GM19455 (cell line): Measurements from ENCODE around the gene ADCY2.

Source experiments
- ATAC-seq: cut with Tn5 transposase; IDR thresholded peaks from one replicate; pipeline ENCODE4 v1.9.1; 2021; ENCODE audit not compliant: unreplicated experiment

ADCY2 gene

DNA sequence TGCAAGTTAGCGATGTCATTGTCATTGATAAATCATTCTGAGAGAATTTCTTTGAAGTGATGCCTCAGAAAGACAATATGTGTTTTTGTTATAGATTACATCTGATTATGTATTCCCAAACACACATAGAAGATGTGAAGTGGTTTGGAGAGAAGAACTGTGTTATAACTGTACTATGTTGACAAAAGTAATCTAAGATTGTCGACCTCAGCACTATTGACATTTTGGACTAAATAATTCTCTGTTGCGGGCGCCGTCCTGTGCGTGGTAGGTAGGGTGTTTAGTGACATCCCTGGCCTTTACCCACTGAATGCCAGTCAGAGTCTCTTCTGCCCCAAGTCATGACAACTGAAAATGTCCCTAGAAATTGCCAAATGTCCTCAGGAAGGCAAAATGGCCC is 377.2 kb downstream of the ADCY2 start:
- no peak for ATAC-seq

DNA sequence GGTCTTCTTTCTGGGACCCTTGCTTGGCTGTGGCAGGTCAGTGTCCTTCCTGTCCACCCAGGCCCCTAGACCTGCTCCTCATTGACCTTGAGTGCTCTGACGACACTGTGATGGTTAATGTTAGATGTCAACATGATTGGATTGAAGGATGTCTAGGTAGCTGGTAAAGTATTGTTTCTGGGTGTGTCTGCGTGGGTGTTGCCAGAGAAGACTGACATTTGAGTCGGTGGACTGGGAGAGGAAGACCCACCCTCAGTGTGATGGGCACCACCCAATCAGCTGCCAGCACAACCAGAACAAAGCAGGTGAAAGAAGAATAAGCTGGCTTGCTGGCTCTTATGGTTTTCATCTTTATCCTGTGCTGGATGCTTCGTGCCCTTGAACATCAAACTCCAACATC is 380.5 kb downstream of the ADCY2 start:
- ATAC-seq: no peak

DNA sequence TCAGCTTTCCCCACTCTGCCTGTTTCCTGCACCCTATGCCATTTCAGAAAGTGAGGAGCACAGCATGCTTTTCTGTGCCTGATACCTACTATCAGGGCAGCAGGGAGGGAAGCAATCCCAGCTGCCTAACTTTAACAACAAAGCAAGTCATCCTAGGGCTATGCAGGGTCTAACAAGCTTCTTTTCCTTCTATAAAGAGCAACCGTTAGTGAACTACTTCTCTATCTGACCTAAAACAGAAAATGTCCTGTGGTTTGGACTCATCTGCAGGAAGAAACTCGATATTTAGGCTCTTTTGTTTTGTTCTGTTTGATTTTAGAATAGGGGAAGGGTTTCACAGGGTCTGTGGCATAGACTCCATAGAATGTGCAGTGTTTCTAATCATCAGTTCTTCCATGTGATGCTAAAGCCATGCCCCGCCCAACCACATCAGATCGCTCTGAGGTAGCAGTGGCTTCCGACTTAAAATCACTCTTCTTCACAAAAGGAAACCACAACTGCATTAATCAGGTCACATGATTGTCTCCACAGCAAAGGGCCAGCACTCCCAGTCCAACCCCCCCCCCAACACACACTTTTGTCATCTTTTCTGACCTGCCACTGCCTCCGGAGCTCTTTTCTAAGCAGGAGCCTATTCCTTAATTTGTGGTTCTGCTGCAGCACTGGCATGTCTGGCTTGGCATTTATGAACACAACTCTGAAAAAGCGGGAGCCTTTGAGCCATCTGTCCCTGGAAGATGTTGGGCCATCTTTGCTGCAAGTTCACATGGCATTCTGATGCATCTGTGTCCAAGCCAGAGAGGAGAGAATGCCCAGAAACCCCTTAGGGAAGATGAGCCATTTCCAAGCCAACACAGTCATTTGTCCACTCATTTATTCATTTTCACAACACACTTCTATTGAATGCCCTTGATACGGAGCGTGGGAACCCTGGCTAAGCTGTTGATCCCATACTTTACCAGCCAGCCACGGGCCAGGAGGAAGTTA is 383.4 kb downstream of the ADCY2 start:
- ATAC-seq: no peak

DNA sequence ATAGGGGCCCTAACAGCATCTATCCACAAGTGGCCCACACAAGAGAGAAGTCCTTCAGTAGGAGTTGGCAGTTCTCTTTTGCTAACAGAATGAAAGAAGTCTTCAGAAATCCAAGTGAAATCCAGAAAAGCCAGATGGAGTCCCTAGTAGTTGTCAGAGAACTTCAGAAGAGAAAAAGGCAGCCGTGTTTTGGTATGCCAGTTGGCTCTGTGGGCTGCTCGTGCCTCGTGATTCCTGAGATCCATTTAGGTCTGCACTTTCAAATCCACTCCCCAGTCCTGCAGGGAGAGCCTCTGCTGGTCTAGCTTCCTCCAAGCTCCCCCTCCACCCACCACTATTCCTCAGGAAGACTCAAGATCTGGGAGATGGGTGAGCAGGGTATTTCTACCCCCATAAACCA is 386.0 kb downstream of the ADCY2 start:
- ATAC-seq: no peak

DNA sequence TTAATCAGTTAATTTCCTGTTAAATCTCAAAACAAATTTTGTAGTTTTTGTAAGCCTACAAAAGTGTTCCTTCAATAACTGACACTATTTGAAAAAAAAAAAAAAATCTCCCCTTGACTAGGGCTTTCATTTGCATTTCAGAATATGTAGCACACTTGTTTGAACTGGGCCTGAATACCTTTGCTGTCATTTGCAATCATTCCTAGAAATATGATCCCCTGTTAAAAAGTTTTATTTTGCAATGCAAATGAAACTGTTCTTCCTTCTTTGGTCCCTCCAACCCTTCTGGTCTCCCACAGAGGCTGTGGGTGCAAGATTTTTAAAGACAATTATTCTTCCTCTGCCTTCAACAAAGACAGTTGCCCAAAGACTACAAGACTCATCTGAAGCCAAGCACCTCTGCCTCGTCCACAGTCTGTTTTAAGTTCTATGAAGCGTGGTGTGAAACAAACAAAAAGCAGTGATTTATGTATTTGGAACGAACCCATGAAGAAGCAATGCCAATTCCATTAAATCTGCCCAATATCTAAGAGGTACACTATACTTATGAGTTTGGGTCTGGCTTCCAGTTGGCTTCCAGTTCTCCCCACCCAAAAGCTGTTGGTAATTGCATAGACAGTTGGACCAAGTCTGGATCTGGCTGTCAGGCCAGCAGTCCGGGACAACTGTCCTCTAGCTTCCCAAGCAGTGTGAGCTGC is 388.9 kb downstream of the ADCY2 start:
- ATAC-seq: no peak

DNA sequence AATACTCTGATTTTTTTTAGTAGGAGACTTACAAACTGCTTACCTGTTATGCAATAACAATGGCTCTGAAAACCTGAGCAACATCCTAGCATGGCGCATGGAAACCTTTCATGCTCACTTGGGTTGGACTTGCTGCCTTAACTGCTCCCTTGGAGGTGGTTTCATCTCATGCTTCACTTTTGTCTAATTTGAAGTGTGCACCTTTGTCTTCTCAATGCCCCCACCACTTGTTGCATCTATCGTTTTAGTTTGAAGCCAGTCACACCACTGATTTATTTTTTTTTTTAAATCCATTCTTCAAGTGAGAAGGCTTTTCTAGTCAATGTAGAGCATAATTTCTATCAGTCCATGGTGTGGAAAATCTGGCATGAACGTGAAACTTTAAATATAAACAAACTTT is 391.8 kb downstream of the ADCY2 start:
- ATAC-seq: no peak

DNA sequence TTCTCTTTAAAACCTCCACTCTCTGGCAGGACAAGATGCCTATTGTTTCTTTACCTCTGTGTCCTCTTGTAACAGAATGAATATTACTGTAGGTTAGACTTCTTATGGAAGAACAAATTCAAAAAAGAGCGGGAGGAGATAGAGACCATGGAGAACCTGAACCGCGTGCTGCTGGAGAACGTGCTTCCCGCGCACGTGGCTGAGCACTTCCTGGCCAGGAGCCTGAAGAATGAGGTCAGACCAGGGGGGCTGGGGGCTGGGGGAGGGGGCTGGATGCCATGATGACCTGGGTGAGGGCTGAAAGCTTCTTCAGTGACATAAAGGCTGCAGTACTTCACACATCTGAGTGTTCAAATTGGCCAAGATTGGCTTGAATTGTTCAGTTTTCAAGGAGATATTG is 393.6 kb downstream of the ADCY2 start:
- no peak for ATAC-seq

DNA sequence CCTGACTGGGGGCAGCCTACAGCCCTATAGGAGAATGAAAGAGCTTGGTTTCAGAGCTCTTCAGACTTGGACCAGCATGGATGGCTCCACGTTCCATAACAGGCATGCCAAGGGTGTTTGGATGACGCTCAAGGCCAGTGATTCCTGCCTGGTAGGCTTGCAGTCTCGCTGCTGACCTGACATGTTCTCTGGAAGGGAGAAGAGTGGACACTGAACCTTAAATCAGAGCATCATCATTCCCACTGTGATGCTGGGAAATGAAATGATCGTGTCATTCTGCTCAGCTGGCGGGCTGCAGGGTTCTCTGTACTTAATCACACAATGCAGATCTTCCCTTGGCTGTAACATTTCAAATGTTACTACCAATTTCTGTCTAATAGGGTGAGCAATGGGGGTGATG is 398.0 kb downstream of the ADCY2 start:
- no peak for ATAC-seq

DNA sequence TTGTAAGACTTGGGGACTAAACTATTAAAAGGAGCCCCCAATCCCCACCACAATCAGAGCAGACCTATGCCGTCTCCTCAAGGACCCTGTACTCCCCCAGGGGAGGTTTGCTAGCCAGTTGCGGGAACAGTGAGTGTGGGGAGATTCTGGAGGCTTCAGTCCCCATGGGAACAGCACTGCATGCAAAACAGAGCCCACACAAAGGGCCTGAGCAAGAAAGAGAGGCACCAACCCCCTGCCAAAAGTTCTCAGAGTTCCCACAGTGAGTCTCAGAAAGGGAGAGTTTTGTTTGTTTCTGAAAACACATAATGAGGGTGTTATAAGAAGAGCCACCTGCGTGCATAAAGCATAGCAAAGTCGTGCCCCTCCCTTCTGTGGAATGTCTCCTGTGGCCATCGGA is 398.4 kb downstream of the ADCY2 start:
- ATAC-seq: peak; percentile 65

DNA sequence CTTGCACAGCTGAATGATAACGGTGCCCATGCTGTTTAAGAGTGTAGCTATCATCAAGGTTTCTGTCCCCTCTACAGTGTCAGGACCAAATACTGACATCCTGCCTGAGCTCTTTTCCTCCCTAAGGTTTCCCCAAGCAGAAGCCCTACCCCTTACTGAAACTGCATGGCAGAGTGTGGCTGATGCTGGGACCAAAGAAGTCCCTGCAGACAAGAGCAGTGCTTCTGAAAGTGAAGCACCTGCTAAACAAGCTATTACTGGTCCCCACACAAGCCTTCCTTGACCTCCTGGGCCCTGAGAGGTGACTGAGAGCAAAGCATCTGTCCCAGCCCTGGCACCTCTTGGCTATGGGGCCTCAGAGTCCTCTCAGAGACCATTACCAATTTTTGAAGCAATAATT is 398.9 kb downstream of the ADCY2 start:
- ATAC-seq: peak; percentile 43

DNA sequence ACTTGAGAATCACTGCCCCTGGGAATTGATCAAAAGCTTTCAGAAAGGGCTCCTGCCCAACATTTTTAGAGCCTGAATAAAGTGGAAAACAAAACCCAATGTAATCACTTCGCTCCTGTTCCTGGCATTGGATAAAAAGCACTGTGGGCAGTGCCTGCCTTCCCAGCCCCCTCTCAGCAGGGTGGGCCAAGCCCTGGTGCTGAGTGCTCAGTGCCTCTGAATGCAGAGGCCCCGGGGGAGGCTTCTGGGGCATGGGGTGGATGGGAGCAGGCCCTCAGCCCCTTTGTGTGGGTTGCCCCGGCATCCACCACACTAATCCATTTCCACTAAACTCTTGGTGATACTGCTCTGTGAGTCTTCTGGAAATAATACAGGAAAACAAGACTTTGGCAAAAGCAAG is 399.4 kb downstream of the ADCY2 start:
- ATAC-seq: no peak

DNA sequence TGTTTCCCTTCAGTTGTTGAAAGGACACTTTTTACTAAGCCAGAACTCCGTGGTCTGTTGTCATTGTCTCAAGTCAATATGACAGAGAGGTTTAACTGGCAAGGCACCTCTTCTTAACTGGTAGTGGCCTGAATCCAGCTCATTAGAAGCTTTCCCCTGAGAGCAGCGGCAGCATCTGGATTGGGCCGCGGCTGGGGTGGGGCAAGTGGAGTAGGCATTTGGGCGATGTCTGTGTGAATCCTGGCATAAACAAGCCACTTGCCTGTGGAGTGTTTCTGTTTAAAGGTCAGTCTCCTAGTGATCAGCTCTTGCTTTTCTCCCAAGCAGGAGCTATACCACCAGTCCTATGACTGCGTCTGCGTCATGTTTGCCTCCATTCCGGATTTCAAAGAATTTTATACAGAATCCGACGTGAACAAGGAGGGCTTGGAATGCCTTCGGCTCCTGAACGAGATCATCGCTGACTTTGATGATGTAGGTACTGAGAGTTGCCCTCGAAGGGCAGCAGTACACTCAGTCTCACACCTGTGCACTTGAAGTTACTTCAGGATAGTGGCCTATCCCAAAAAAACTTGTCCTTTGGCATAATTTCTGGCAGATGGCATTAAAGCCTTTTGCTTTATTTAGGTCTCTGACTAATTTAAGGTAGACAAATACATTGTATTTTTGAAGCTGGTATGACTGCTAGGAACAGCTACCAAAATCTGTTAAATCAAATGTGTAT is 406.1 kb downstream of the ADCY2 start:
- ATAC-seq: no peak

DNA sequence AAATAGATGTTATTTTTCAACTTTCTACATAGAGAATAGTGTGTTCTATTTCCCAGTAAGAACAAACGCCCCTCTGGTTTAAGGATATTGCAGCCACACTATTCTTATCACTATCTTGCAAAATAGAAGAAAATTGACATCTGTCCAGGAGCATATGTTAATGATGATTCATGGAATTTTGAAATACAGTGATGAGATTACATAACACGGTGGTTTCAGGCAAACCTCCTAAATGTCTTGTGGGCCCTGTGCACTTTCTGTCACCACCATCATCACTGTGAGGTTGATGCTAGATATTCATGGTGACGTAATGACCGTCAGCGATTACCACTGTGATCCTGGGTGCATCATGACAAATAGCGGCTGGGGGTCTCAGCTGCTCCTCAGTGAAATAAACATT is 406.9 kb downstream of the ADCY2 start:
- ATAC-seq: no peak

DNA sequence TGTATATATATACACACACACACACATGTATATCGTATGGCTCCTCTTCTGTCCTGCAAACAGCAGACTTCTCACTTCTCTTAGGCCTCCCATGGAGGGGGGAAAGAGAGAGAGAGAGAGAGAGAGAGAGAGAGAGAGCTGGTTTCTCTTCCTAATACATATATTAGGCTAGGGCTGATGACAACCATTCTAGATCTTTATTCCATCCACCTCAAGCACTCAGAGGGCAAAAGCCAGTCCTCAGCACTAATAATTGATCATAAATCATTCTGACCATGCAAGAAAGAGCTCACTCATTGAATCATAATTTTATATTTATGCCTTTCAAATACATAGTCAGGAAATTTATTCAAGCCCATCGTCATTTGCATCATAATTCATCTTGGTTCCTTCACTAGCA is 408.0 kb downstream of the ADCY2 start:
- ATAC-seq: no peak

DNA sequence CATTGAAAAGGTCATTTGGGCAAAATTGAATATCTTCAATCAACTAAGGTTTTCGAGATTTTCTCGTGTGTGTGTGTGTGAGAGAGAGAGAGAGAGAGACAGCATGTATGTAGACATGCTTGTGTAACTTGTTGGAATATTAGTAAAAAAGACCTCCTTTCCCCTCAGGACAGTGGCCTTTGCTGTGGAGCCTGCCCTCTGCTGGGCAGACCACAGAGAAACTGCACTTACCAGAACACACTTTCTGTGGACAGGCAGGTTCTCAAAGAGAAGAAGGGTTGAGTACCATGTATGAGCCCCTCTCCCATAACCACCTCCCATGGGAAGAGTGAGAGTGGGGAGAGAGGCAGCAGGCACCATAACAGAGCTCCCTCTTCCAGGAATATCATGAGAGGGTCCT is 409.4 kb downstream of the ADCY2 start:
- ATAC-seq: no peak

DNA sequence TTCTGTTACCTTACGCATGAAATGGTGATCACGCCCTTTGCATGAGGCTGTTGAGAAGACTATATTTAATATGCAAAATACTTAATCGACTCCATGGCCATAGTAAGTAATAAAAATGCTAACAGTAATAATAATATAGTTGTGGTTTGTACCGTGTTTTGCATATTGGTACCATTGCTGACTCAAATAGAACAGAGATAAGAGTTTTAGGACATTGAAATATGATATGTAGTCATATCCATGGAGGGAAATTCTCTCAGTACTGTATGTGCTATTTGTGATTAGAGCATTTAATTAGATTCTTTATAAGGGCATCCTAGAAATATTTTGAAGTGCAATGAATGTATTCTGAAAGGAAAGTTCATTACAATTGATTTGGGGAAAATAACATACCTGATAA is 413.1 kb downstream of the ADCY2 start:
- ATAC-seq: no peak

DNA sequence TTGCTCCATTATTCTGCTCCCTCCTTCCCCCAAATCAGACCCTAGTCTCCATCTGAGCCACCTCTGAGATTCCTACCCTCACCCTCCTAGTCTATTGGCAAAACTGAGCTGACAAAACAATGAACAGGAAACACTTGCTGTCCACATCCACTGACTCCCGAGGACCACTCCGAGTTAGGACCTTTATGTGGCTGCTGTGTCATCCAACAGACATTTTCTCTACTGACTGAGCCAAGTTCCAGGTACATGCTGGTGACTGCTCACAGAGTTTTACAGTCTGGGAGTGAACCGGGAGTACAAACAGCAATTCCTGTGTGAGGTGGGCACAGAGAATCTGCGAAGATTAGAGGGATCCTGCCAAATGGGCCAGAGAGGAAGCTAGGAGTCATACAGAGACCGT is 415.8 kb downstream of the ADCY2 start:
- ATAC-seq: no peak

DNA sequence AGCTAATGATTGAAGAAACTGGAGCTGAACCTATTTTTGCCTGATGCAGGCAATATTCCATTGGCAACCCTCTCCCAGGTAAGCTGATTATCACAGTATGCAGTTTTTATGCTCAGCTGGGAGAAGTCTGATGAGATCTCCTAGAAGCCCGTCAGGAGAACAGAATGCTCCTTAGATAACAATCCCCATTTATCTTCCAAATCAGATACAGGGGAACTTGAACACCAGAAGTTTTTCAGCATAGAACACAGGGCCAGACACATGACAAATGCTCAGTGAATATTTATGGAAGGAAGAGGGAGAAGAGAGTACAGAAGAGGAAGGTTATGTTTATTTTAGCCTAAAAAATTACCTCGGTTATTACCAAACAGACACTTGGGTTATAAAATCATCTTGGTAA is 417.1 kb downstream of the ADCY2 start:
- ATAC-seq: no peak

DNA sequence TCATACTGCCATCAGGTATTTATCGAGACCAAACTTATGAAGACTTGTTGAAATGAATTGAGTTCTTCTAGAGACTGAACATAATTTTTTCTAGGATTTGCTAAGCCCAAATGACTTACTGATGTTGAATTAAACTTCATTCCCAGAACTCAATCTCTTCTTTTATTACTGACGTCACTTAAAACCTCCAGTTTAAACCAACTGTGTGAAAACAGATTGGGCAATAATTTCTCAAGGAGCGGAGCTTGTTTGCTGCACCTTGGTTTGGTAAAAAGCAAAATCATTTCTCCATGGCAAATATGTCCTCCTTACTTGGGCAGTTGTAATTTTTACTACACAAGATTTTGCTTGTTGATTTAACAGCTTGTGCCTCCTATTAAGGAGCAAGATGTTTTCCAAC is 417.6 kb downstream of the ADCY2 start:
- ATAC-seq: no peak

DNA sequence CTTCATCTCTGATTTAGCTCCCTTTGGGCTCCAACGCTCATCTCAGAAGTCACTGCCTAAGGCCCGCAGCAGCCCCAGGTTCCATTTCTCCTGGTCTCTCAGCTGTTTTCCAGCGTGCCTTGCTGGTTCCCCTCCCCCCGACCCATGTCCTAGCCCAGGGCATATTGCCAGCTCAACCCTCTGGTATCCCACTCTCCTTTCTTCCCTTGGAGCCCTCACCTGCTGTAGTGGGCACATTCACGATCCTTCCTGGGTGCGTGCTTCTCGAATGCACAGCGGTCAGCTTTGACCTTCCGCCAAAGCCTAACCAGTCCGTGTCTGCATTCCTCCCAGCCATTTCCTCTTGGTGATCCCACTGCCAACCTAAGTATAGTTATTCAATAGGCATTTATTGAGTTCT is 418.9 kb downstream of the ADCY2 start:
- no peak for ATAC-seq

DNA sequence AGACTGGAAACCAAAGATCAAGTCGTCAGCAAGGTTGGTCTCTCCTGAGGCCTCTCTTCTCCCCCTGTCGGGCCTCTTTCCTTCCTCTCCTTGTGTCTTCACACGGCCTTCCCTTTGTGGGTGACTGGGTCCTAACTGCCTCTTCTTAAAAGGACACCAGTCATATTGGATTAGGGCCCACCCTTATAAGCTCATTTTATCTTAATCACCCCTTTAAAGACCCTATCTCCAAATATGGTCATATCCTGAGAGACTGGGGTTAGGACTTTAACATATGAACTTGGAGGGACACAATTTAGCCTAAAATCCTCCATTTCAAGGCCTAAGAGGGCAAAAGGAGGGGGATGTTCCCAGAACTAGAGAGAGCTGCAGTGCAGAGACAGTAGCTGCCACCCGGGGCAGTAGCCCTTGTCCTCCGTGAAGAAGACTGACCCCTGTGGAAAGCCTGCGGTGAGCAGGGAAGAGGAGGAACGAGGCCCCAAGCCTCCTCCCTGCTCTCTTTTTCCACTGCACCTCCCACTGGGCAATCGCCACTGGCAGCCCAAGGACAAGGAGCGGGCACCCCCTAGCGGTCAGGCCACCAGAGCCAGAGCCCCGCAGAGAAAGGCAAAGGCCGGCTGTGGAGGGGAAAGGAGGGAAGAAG is 420.1 kb downstream of the ADCY2 start:
- ATAC-seq: peak; percentile 98
